GM19025 (cell line): ENCODE measurements around the gene SLC44A5.
"Not testable (repeated sequence)": the region's sequence is repeated elsewhere in the genome, so short reads cannot be mapped to it uniquely, and the experiment has no call there.

ENCODE experiments used
- ATAC-seq: cut with Tn5 transposase; IDR thresholded peaks from one replicate; pipeline ENCODE4 v1.9.1; 2021; ENCODE audit warnings: mild to moderate bottlenecking, low read depth, moderate library complexity; ENCODE audit not compliant: unreplicated experiment

The SLC44A5 gene

GRCh38 chr1:75529488-75529887 is 81.4 kb downstream of the SLC44A5 start:
- ATAC-seq, result no peak

- no peak for ATAC-seq
These were observed 82.9 kb downstream of the SLC44A5 start for GRCh38 chr1:75528001-75528400.

- no peak for ATAC-seq
These were observed 88.5 kb downstream of the SLC44A5 start for GRCh38 chr1:75522389-75522788.

- ATAC-seq, result no peak
These were observed 89.3 kb downstream of the SLC44A5 start for GRCh38 chr1:75521658-75522057.

- ATAC-seq, result no peak
These were observed 89.9 kb downstream of the SLC44A5 start for GRCh38 chr1:75520862-75521475.

GRCh38 chr1:75519651-75520427 is 91.1 kb downstream of the SLC44A5 start:
- ATAC-seq, result no peak

GRCh38 chr1:75518686-75519085 is 92.2 kb downstream of the SLC44A5 start:
- ATAC-seq, result no peak

GRCh38 chr1:75514270-75514669 is 96.6 kb downstream of the SLC44A5 start:
- ATAC-seq, result no peak

- ATAC-seq, result no peak
These were observed 103.9 kb downstream of the SLC44A5 start for GRCh38 chr1:75506976-75507375.

- ATAC-seq, result no peak
These were observed 107.5 kb downstream of the SLC44A5 start for GRCh38 chr1:75503221-75503974.

GRCh38 chr1:75502776-75503175 is 108.1 kb downstream of the SLC44A5 start:
- no peak for ATAC-seq

- ATAC-seq, result no peak
These were observed 109.2 kb downstream of the SLC44A5 start for GRCh38 chr1:75501577-75502295.

GRCh38 chr1:75492011-75492410 is 118.9 kb downstream of the SLC44A5 start:
- ATAC-seq, result no peak

GRCh38 chr1:75487399-75487798 is 123.5 kb downstream of the SLC44A5 start:
- ATAC-seq, result no peak

GRCh38 chr1:75484789-75485188 is 126.1 kb downstream of the SLC44A5 start:
- no peak for ATAC-seq

GRCh38 chr1:75482951-75483350 is 128.0 kb downstream of the SLC44A5 start:
- ATAC-seq, result no peak

- not testable (repeated sequence) for ATAC-seq
These were observed 134.4 kb downstream of the SLC44A5 start for GRCh38 chr1:75476486-75476885.

GRCh38 chr1:75475696-75476095 is 135.2 kb downstream of the SLC44A5 start:
- no peak for ATAC-seq

GRCh38 chr1:75472971-75473603 is 137.8 kb downstream of the SLC44A5 start:
- no peak for ATAC-seq
